GM10248 (cell line): ENCODE results near the gene ANGPTL7.

Experiments used
- CTCF ChIA-PET: fragments of 300-600 bp; sonication (Branson Sonifier 250); formaldehyde crosslinking; extraction: SDS; loops from one replicate; lab custom pipeline; 2021; ENCODE audit warnings: antibody characterized with exemption; lab: Yijun Ruan, JAX
- POLR2A ChIA-PET: fragments of 350-650 bp; sonication (Branson Sonifier 250); formaldehyde crosslinking; extraction: SDS; loops from one replicate; lab custom pipeline; 2020; ENCODE audit warnings: antibody characterized with exemption; lab: Yijun Ruan, JAX
- DNase-seq: peaks from one replicate; pipeline ENCODE4 v3.0.0; 2012; ENCODE audit errors: extremely low spot score
- TF ChIP-seq, protein P1 (sequence below): IDR thresholded peaks from 2 replicates; pipeline ENCODE4 v1.5.1; 2012; ENCODE audit warnings: mild to moderate bottlenecking, low read depth; ENCODE audit errors: extremely low read depth, missing control alignments, control extremely low read depth

ANGPTL7 gene

DNA sequence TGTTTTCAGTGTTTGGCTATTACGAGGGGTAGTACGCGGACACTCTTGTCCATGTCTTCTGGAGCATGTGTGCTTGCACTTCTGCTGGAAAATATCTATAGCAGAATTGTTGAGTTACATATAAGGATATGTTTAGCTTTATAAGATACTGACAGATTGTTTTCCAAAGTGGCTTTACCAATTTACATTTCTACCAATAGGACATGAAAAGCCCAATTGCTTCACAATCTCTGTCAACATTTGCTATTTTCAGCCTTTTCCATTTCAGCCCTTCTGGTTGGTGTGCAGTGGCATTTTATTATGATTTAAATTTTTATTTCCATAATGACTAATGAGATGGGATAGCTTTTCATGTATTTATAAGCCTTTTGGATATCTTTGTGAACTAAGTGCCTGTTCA is 6.3 kb upstream of the ANGPTL7 start:
- ChIA-PET CTCF (interaction anchor here (1.0 to 1.6 kb wide), 2 partner anchors 60 to 145 kb away, joined by 3 to 5 read pairs; no protein-coding TSS in a partner anchor), POLR2A (no interaction called here)
- TF ChIP-seq, protein P1, sequence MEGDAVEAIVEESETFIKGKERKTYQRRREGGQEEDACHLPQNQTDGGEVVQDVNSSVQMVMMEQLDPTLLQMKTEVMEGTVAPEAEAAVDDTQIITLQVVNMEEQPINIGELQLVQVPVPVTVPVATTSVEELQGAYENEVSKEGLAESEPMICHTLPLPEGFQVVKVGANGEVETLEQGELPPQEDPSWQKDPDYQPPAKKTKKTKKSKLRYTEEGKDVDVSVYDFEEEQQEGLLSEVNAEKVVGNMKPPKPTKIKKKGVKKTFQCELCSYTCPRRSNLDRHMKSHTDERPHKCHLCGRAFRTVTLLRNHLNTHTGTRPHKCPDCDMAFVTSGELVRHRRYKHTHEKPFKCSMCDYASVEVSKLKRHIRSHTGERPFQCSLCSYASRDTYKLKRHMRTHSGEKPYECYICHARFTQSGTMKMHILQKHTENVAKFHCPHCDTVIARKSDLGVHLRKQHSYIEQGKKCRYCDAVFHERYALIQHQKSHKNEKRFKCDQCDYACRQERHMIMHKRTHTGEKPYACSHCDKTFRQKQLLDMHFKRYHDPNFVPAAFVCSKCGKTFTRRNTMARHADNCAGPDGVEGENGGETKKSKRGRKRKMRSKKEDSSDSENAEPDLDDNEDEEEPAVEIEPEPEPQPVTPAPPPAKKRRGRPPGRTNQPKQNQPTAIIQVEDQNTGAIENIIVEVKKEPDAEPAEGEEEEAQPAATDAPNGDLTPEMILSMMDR = no peak
- no peak for DNase-seq

DNA sequence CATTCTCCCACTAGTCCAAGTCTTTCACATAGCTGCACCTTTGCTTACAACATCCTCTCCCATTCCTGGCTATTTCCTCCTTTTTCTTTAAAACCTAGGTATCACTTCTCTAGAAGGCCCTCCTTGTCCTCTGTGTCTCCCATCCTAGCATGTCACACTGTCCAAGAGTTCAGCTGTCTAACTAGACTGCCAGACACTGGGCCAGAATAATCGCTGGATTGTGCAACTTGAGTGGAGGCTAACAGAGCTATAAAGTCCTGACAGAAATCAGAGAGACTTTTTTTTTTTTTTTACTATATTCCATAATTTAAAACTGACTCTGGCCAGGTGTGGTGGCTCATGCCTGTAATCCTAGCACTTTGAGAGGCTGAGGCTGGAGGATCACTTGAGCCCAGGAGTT is 4.2 kb upstream of the ANGPTL7 start:
- TF ChIP-seq, protein P1 = no peak
- DNase-seq = no peak
- POLR2A ChIA-PET = no interaction called here
- CTCF ChIA-PET = interaction anchor here (0.7 to 1.6 kb wide), 3 partner anchors 12 to 51 kb away, joined by 3 read pairs; no protein-coding TSS in a partner anchor

DNA sequence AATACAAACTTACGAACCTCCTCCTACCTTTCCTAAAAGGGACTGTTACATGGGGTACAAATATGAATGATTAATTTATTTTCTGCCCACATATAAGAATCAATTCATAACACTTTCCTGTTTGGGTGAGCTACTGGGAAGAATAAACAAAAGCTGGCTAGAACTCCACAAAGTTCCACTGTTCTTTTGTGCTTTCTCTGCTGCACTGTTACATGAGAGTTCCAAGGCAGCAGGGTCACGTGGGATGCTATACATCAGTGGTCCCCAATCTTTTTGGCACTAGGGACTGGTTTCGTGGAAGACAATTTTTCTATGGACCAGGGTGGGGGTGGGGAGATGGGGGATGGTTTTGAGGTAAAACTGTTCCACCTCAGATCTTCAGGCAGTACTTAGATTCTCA is 2.2 kb upstream of the ANGPTL7 start:
- ChIA-PET CTCF (interaction anchor here (1.1 to 1.3 kb wide), 5 partner anchors 9 to 54 kb away, joined by 3 to 4 read pairs (median 3); no protein-coding TSS in a partner anchor), POLR2A (no interaction called here)
- TF ChIP-seq, protein P1 = no peak
- no peak for DNase-seq

DNA sequence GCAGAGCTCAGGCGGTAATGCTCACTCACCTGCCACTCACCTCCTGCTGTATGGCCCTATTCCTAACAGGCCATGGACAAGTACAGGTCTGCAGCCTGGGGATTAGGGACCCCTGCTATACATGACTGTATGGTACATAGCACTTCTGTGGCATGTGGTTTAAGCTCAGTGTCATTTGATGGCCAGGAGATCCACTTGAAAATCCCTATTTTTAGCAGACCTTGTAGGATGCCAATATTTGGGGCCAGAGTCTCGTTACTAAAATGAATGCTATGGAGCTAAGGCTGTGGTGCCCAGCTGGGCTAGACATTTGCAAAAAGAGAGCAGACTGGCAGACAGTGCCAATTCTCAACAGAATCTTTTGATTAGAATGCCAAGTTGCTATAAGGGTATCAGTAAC is 1.7 kb upstream of the ANGPTL7 start:
- DNase-seq = no peak
- ChIA-PET CTCF (interaction anchor here (0.9 to 1.3 kb wide), 6 partner anchors 8 to 54 kb away, joined by 3 to 4 read pairs (median 3); no protein-coding TSS in a partner anchor), POLR2A (no interaction called here)
- TF ChIP-seq, protein P1 = no peak

DNA sequence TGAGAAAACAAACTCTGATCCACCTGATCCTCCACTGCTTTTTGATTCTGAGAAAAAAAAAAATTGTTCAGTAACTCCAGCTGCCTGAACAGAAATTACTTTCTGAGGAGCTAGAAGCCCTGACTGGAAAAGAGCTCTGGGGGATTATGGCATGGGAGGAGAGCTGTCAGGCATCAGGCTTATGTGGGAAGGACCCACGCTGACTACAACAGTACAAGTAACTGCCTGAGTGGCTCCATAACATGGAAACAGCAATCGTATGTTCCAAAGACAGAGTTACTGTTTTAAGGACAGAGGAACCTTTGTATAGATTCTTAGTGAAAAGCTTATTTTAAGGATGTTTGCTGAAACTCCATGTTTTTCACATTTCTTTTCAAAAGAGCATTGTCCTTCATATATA is 1.2 kb upstream of the ANGPTL7 start:
- no peak for DNase-seq
- TF ChIP-seq, protein P1 = no peak
- ChIA-PET CTCF (interaction anchor here (0.9 to 1.3 kb wide), 3 partner anchors 8 to 19 kb away, joined by 3 to 4 read pairs (median 3); no protein-coding TSS in a partner anchor), POLR2A (no interaction called here)

DNA sequence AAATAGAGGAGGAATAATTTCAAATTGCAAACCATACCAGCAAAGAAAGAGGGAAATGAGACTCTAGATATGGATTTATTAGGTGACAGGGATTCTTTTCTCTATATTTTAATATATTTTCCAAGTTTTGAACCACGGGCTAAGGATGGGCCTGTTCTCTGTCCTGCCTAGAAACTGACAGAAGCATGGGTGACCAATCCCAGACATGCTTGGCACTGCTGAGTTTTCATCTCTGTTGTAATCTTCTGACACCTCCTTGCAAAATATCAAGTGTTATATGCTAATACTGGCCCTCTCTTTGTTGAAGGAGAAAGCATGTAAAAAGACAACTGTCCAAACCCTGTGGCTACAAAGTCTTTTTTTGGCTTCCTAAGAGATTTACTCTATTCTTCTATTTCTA is 774 bp upstream of the ANGPTL7 start:
- TF ChIP-seq, protein P1 = no peak
- POLR2A ChIA-PET = no interaction called here
- CTCF ChIA-PET = interaction anchor here (0.9 kb wide), 1 partner anchor 9 kb away, joined by 3 read pairs; no protein-coding TSS in a partner anchor
- DNase-seq = no peak

DNA sequence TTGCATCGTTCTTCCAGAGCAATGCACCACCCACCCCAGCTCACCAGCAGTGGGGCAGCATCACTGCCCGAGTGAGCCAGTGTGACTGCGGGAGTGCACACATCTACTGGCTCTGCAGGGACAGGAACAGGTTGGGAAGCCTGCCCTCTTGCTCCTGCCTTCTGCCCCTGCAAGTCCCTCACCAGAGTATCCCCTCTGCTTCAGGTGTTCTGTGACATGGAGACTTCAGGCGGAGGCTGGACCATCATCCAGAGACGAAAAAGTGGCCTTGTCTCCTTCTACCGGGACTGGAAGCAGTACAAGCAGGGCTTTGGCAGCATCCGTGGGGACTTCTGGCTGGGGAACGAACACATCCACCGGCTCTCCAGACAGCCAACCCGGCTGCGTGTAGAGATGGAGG is 4.2 kb downstream of the ANGPTL7 start:
- ChIA-PET CTCF (no interaction called here), POLR2A (no interaction called here)
- TF ChIP-seq, protein P1 = no peak
- no peak for DNase-seq
